ENCODE results near the gene SOX10. TPM values are rescaled to one million over a fixed set of nuclear protein-coding genes. Genes with fewer than 3 reads are reported as not detected.

Gene SOX10
- total and polyA plus RNA-seq, 2 of the 13 experiments (the other 11 are each of a cell fraction or from before 2014, with no cell fraction given), result not detected

- BruUV-seq (replicated peaks), result no TSS peak
- POLR2A ChIA-PET, result no interaction called here
- in situ Hi-C loops (cut with HindIII; ENCODE audit: extremely low pct_ligation_motif_present, low pct_unique_long_range_greater_than_20kb) (no loop called here), intact Hi-C loops (cut with micrococcal nuclease; ENCODE audit: unreplicated experiment) (no loop called here)
- Histone ChIP-seq H3K27me3 (ENCODE audit: control insufficient read depth in 1 of 2, insufficient read depth in 2 of 2, low read length in 2 of 2) (peaks cover 0 to 8% of the 10 kb centered on the region in 2 experiments; a peak in 2 of 5 replicates), H4K20me1 (ENCODE audit: insufficient read depth, low read length) (no peaks in the 10 kb centered on the region), H3K79me2 (ENCODE audit: insufficient read depth, low read length) (no peaks in the 10 kb centered on the region), H2AFZ (ENCODE audit: low read length) (no peak overlapping the region), H3K9ac (ENCODE audit: insufficient read depth, low read depth, low read length) (no peak overlapping the region), H3K27ac (ENCODE audit: extremely low read length, insufficient read depth, low read length) (no peak overlapping the region), H3K4me3 (replicated peaks in 1 of 3; ENCODE audit: insufficient read depth in 1 of 3, low read depth in 2 of 3, low read length in 3 of 3) (no peak overlapping the region), H3K4me2 (ENCODE audit: low read depth, low read length) (no peak overlapping the region), H3K9me3 (ENCODE audit: low read length) (no peaks in the 10 kb centered on the region), H3K36me3 (replicated peaks in 1 of 2; ENCODE audit: control insufficient read depth in 1 of 2, insufficient read depth in 2 of 2, low read length in 2 of 2) (no peaks in the 10 kb centered on the region), H3K4me1 (ENCODE audit: insufficient read depth, low read length) (peaks cover 60% of the 10 kb centered on the region)
- WGBS (ENCODE audit: low lambda C conversion rate), result 76% methylated on average over 5 of the region's 6 CpGs
- no peak for DNase-seq (ENCODE audit: low spot score)
- TF ChIP-seq CHD4 (IDR thresholded peaks at IDR 0.05; ENCODE audit: borderline replicate concordance, low read length) (no peak), ZNF782 (CRISPR knock-in tag; IDR thresholded peaks at IDR 0.05; ENCODE audit: borderline replicate concordance) (no peak), EED (CRISPR knock-in tag; IDR thresholded peaks at IDR 0.05) (no peak), ZNF451 (CRISPR knock-in tag; IDR thresholded peaks at IDR 0.05) (no peak), ZNF432 (CRISPR knock-in tag; IDR thresholded peaks at IDR 0.05; ENCODE audit: borderline replicate concordance) (no peak), SMAD1 (CRISPR knock-in tag; IDR thresholded peaks at IDR 0.05; ENCODE audit: borderline replicate concordance, low read depth) (no peak), ZNF562 (CRISPR knock-in tag; IDR thresholded peaks at IDR 0.05; ENCODE audit: borderline replicate concordance) (no peak), YEATS2 (CRISPR knock-in tag; IDR thresholded peaks at IDR 0.05; ENCODE audit: borderline replicate concordance) (no peak), BRD4 (CRISPR knock-in tag; IDR thresholded peaks at IDR 0.05) (no peak)
- ATAC-seq, result no peak
- CTCF ChIA-PET (ENCODE audit: low intra/inter-chr PET ratio, low total read pairs), result no interaction called here
- FAIRE-seq, result no peak
Measured at GRCh38 chr22:37994049-37994448, 9.7 kb upstream of the SOX10 start.

GRCh38 chr22:37991731-37992442, 7.5 kb upstream of the SOX10 start:
- H3K27ac ChIP-seq (ENCODE audit: extremely low read length, insufficient read depth, low read length), result no peak overlapping the region
- BruUV-seq (replicated peaks), result no TSS peak
- H2AFZ ChIP-seq (ENCODE audit: low read length), result no peak overlapping the region
- DNase-seq (ENCODE audit: low spot score), result no peak
- ChIA-PET POLR2A (no interaction called here), CTCF (ENCODE audit: low intra/inter-chr PET ratio, low total read pairs) (no interaction called here)
- no peak overlapping the region for H3K4me2 ChIP-seq (ENCODE audit: low read depth, low read length)
- H3K79me2 ChIP-seq (ENCODE audit: insufficient read depth, low read length), result no peaks in the 10 kb centered on the region
- intact Hi-C loops (cut with micrococcal nuclease; ENCODE audit: unreplicated experiment), result no loop called here
- H3K27me3 ChIP-seq (ENCODE audit: control insufficient read depth in 1 of 2, insufficient read depth in 2 of 2, low read length in 2 of 2), result no peaks in the 10 kb centered on the region
- in situ Hi-C loops (cut with HindIII; ENCODE audit: extremely low pct_ligation_motif_present, low pct_unique_long_range_greater_than_20kb), result no loop called here
- no peak for ATAC-seq
- FAIRE-seq, result no peak
- H3K36me3 ChIP-seq (replicated peaks in 1 of 2; ENCODE audit: control insufficient read depth in 1 of 2, insufficient read depth in 2 of 2, low read length in 2 of 2), result no peaks in the 10 kb centered on the region
- H3K4me1 ChIP-seq (ENCODE audit: insufficient read depth, low read length), result peaks cover 39% of the 10 kb centered on the region
- no peak overlapping the region for H3K9ac ChIP-seq (ENCODE audit: insufficient read depth, low read depth, low read length)
- H4K20me1 ChIP-seq (ENCODE audit: insufficient read depth, low read length), result no peaks in the 10 kb centered on the region
- H3K4me3 ChIP-seq (replicated peaks in 1 of 3; ENCODE audit: insufficient read depth in 1 of 3, low read depth in 2 of 3, low read length in 3 of 3), result no peak overlapping the region
- no peaks in the 10 kb centered on the region for H3K9me3 ChIP-seq (ENCODE audit: low read length)
- 59% methylated on average over 6 of the region's 6 CpGs for WGBS (ENCODE audit: low lambda C conversion rate)
- TF ChIP-seq KDM5B (CRISPR knock-in tag; IDR thresholded peaks at IDR 0.05; ENCODE audit: borderline replicate concordance), result no peak
- TF ChIP-seq HOMEZ (CRISPR knock-in tag; IDR thresholded peaks at IDR 0.05; ENCODE audit: low read depth), result no peak
- no peak for TF ChIP-seq HNRNPL (IDR thresholded peaks at IDR 0.05; ENCODE audit: low read depth, low read length)
- no peak for TF ChIP-seq TFE3 (CRISPR knock-in tag; IDR thresholded peaks at IDR 0.05)

Measured in HepG2 (cell line).